ENCODE data around the gene PCMT1.
"Not testable (repeated sequence)": the region's sequence is repeated elsewhere in the genome, so short reads cannot be mapped to it uniquely, and the experiment has no call there.

- TF ChIP-seq YY1 (IDR thresholded peaks at IDR 0.05; ENCODE audit: low read depth, low read length); POLR2A (IDR thresholded peaks at IDR 0.05; ENCODE audit: low read depth, low read length); SRF (IDR thresholded peaks at IDR 0.05; ENCODE audit: low read depth in 2 of 2, low read length in 2 of 2); CTCF (IDR thresholded peaks at IDR 0.05 in 2 of 3, conservative IDR thresholded peaks at IDR 0.05 in 1 of 3; ENCODE audit: control insufficient read depth in 2 of 3, extremely low read depth in 1 of 3, insufficient read depth in 1 of 3, low read depth in 3 of 3, low read length in 3 of 3); TCF12 (IDR thresholded peaks at IDR 0.05; ENCODE audit: low read depth, low read length); IRF5 (IDR thresholded peaks at IDR 0.05; ENCODE audit: borderline replicate concordance): not testable (repeated sequence)
These were observed 2.4 kb downstream of the PCMT1 start for GRCh38 chr6:149751920-149752319.
